Activated T-cell treated with anti-CD3 and anti-CD28 coated beads, Interleukin-2, amount 50 U/mL, for 72 hours (primary cell): Measurements from ENCODE around the gene TXNL1. TPM values are rescaled to one million over a fixed set of nuclear protein-coding genes. Genes with fewer than 3 reads are reported as not detected.
"Not testable (repeated sequence)": the region's sequence is repeated elsewhere in the genome, so short reads cannot be mapped to it uniquely, and the experiment has no call there.

Experiments used
- ATAC-seq, 2 donors: fragments of 150-1000 bp; cut with Tn5 transposase; replicated peaks in 1 of 2; 2 replicates each; pipeline ENCODE4 v1.10.0; 2021; ENCODE audit warnings: moderate library complexity in 2 of 2, mild to moderate bottlenecking in 1 of 2
- DNase-seq, 2 donors: peaks; one replicate each; pipeline ENCODE4 v3.0.0; 2021 to 2022; ENCODE audit warnings: mixed read lengths in 1 of 2
- H3K27ac Mint-ChIP-seq: one replicate; pipeline ENCODE4 v1.8.0; 2022; ENCODE audit warnings: mild to moderate bottlenecking, moderate library complexity, mixed read lengths
- H3K27me3 Mint-ChIP-seq: one replicate; pipeline ENCODE4 v1.8.0; 2022; ENCODE audit warnings: low read depth, mixed read lengths
- H3K36me3 Mint-ChIP-seq, 2 donors: one replicate each; pipeline ENCODE4 v1.8.0; 2022; ENCODE audit warnings: mixed read lengths in 2 of 2, mild to moderate bottlenecking in 1 of 2; ENCODE audit not compliant: insufficient read depth in 2 of 2
- H3K4me1 Mint-ChIP-seq: one replicate; pipeline ENCODE4 v1.8.0; 2022; ENCODE audit warnings: low read depth, mixed read lengths
- H3K4me3 Mint-ChIP-seq, 2 donors: one replicate each; pipeline ENCODE4 v1.8.0; 2022; ENCODE audit warnings: mild to moderate bottlenecking in 2 of 2, mixed read lengths in 2 of 2, moderate library complexity in 2 of 2
- H3K9me3 Mint-ChIP-seq, 2 donors: one replicate each; pipeline ENCODE4 v1.8.0; 2022; ENCODE audit warnings: mixed read lengths in 2 of 2
- total RNA-seq, 2 donors: library from RNA; stranded (reverse); gene quantifications; one replicate each; pipeline ENCODE4 v1.2.3, GENCODE V29; 2022

TXNL1 gene
- total RNA-seq, 2 donors from 2014 or later: 66.2 to 69.7 TPM

- H3K27me3 Mint-ChIP-seq, H3K9me3 Mint-ChIP-seq, ATAC-seq, DNase-seq: not testable (repeated sequence)
- Mint-ChIP-seq H3K36me3 (peaks cover 7 to 10% of the 10 kb centered on the region in 2 donors), H3K27ac (peak overlapping the region; percentile 88), H3K4me1 (peaks cover 62% of the 10 kb centered on the region), H3K4me3 (peak overlapping the region in 1 of 2 donors; percentile 49)
Measured at GRCh38 chr18:56654280-56654679, 15.9 kb upstream of the TXNL1 start.

- H3K9me3 Mint-ChIP-seq: peaks cover 4 to 7% of the 10 kb centered on the region in 2 donors
- H3K27me3 Mint-ChIP-seq: no peaks in the 10 kb centered on the region
- peak overlapping the region; percentile 85 to 96 for H3K4me3 Mint-ChIP-seq
- no peak for ATAC-seq
- peak overlapping the region; percentile 78 for H3K27ac Mint-ChIP-seq
- DNase-seq: no peak
- H3K4me1 Mint-ChIP-seq: peaks cover 70% of the 10 kb centered on the region
- H3K36me3 Mint-ChIP-seq: peaks cover 3 to 10% of the 10 kb centered on the region in 2 donors
Measured at GRCh38 chr18:56652802-56653201, 14.4 kb upstream of the TXNL1 start.

GRCh38 chr18:56651771-56652092 lies 13.3 kb upstream of the TXNL1 start:
- H3K4me1 Mint-ChIP-seq: peaks cover 80% of the 10 kb centered on the region
- ATAC-seq (no peak), DNase-seq (no peak)
- H3K27ac Mint-ChIP-seq: peak overlapping the region; percentile 98
- H3K4me3 Mint-ChIP-seq: peak overlapping the region; percentile 96 to 97
- H3K36me3 Mint-ChIP-seq: peaks cover 3 to 10% of the 10 kb centered on the region in 2 donors
- peaks cover 4 to 7% of the 10 kb centered on the region in 2 donors for H3K9me3 Mint-ChIP-seq
- no peaks in the 10 kb centered on the region for H3K27me3 Mint-ChIP-seq

- peaks cover 4 to 7% of the 10 kb centered on the region in 2 donors for H3K9me3 Mint-ChIP-seq
- DNase-seq (peak; percentile 95 to 97), ATAC-seq (peak; percentile 90 to 93)
- H3K4me3 Mint-ChIP-seq: peak within 1 kb of the TSS; percentile 96 to 97
- peaks cover 84% of the 10 kb centered on the region for H3K4me1 Mint-ChIP-seq
- H3K36me3 Mint-ChIP-seq: peaks cover 3 to 10% of the 10 kb centered on the region in 2 donors
- H3K27ac Mint-ChIP-seq: peak within 1 kb of the TSS; percentile 98
- no peaks in the 10 kb centered on the region for H3K27me3 Mint-ChIP-seq
Measured at GRCh38 chr18:56650944-56651770, 12.8 kb upstream of the TXNL1 start, which contains the start of gene WDR7. WDR7 (plus strand) TSS chr18:56651359; CDS start chr18:56672516, 21,157 bp downstream.

GRCh38 chr18:56649996-56650395 lies 11.6 kb upstream of the TXNL1 start:
- Mint-ChIP-seq H3K9me3 (peaks cover 4 to 7% of the 10 kb centered on the region in 2 donors), H3K36me3 (peaks cover 3 to 10% of the 10 kb centered on the region in 2 donors), H3K27me3 (no peaks in the 10 kb centered on the region), H3K4me3 (peak overlapping the region; percentile 24 to 97), H3K4me1 (peaks cover 74% of the 10 kb centered on the region), H3K27ac (no peak overlapping the region)
- ATAC-seq (no peak), DNase-seq (no peak)

- Mint-ChIP-seq H3K27ac (no peak overlapping the region), H3K4me3 (no peak overlapping the region), H3K4me1 (peaks cover 56% of the 10 kb centered on the region), H3K27me3 (no peaks in the 10 kb centered on the region), H3K36me3 (peaks cover 3 to 9% of the 10 kb centered on the region in 2 donors), H3K9me3 (peaks cover 4 to 5% of the 10 kb centered on the region in 2 donors)
- DNase-seq (no peak), ATAC-seq (no peak)
Measured at GRCh38 chr18:56647951-56648893, 9.8 kb upstream of the TXNL1 start.

- Mint-ChIP-seq H3K4me3 (peak overlapping the region; percentile 24 to 49), H3K27ac (peak overlapping the region; percentile 80)
- DNase-seq: peak; percentile 35 to 40
Measured at GRCh38 chr18:56647071-56647470, 8.7 kb upstream of the TXNL1 start.

GRCh38 chr18:56645415-56646016 lies 7.1 kb upstream of the TXNL1 start:
- peaks cover 0 to 2% of the 10 kb centered on the region in 2 donors for H3K36me3 Mint-ChIP-seq
- no peak for ATAC-seq
- DNase-seq: no peak
- peaks cover 37% of the 10 kb centered on the region for H3K4me1 Mint-ChIP-seq
- H3K9me3 Mint-ChIP-seq: no peaks in the 10 kb centered on the region
- no peak overlapping the region for H3K27ac Mint-ChIP-seq
- H3K4me3 Mint-ChIP-seq: no peak overlapping the region
- H3K27me3 Mint-ChIP-seq: no peaks in the 10 kb centered on the region

More at GRCh38 chr18:56647071-56647470, 8.7 kb upstream of the TXNL1 start:
- peak; percentile 38 to 45 for ATAC-seq
- Mint-ChIP-seq H3K9me3 (peaks cover 4 to 5% of the 10 kb centered on the region in 2 donors), H3K27me3 (no peaks in the 10 kb centered on the region), H3K4me1 (peaks cover 46% of the 10 kb centered on the region), H3K36me3 (peaks cover 3 to 9% of the 10 kb centered on the region in 2 donors)

GRCh38 chr18:56643381-56643780 lies 5.0 kb upstream of the TXNL1 start:
- Mint-ChIP-seq H3K27me3 (no peaks in the 10 kb centered on the region), H3K36me3 (peaks cover 6 to 8% of the 10 kb centered on the region in 2 donors), H3K27ac (no peak overlapping the region), H3K4me3 (no peak overlapping the region), H3K9me3 (no peaks in the 10 kb centered on the region), H3K4me1 (peaks cover 38% of the 10 kb centered on the region)
- DNase-seq: no peak
- no peak for ATAC-seq

- ATAC-seq (no peak), DNase-seq (no peak)
- Mint-ChIP-seq H3K4me1 (peaks cover 28% of the 10 kb centered on the region), H3K27me3 (no peaks in the 10 kb centered on the region), H3K27ac (no peak overlapping the region), H3K36me3 (peaks cover 9 to 17% of the 10 kb centered on the region in 2 donors), H3K9me3 (no peaks in the 10 kb centered on the region), H3K4me3 (no peak overlapping the region)
Measured at GRCh38 chr18:56641714-56642337, 3.4 kb upstream of the TXNL1 start.

GRCh38 chr18:56639571-56639970 lies 1.2 kb upstream of the TXNL1 start:
- Mint-ChIP-seq H3K9me3 (no peaks in the 10 kb centered on the region), H3K4me1 (peaks cover 31% of the 10 kb centered on the region), H3K4me3 (peak overlapping the region; percentile 98), H3K27me3 (no peaks in the 10 kb centered on the region), H3K36me3 (peaks cover 9 to 18% of the 10 kb centered on the region in 2 donors), H3K27ac (peak overlapping the region; percentile 99)
- DNase-seq: no peak
- ATAC-seq: no peak

GRCh38 chr18:56639104-56639381 lies 651 bp upstream of the TXNL1 start:
- Mint-ChIP-seq H3K4me1 (peaks cover 36% of the 10 kb centered on the region), H3K27me3 (no peaks in the 10 kb centered on the region), H3K4me3 (peak overlapping the region; percentile 98)

More at GRCh38 chr18:56639104-56639381, 651 bp upstream of the TXNL1 start:
- DNase-seq (no peak), ATAC-seq (no peak)
- Mint-ChIP-seq H3K36me3 (peaks cover 9 to 21% of the 10 kb centered on the region in 2 donors), H3K9me3 (no peaks in the 10 kb centered on the region), H3K27ac (peak overlapping the region; percentile 99)
